HL-60 (cell line): Measurements from ENCODE around the gene EHBP1.

ENCODE experiments used
- TF ChIP-seq, protein P1 (sequence below): IDR thresholded peaks from 2 replicates; pipeline ENCODE4 v1.6.1; 2012; ENCODE audit warnings: low read depth; ENCODE audit not compliant: insufficient replicate concordance
- TF ChIP-seq, protein P2 (sequence below): IDR thresholded peaks from one replicate; pipeline ENCODE4 v1.5.1; 2011; ENCODE audit warnings: low read length, control low read depth, inconsistent platforms; ENCODE audit not compliant: insufficient read depth

DNA sequence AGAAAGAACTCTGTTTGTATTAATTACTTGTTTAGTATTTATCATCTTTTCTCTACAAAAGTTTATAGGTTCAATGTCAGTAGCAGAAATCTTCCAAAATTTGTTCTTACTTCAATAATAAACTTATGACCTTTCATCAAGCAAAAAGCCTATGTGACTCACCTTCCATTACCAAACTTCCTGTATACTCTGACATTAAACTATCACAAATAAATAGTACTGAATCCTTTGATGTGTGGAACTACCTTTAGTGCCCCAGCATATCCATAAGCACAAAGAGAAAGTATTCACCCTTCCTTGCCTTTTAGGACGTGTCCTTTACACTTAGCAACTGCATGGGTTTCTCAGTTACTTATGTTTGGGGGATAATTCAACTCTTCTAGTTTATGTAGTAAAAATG, 166.0 kb downstream of the EHBP1 start:
- TF ChIP-seq, protein P1, sequence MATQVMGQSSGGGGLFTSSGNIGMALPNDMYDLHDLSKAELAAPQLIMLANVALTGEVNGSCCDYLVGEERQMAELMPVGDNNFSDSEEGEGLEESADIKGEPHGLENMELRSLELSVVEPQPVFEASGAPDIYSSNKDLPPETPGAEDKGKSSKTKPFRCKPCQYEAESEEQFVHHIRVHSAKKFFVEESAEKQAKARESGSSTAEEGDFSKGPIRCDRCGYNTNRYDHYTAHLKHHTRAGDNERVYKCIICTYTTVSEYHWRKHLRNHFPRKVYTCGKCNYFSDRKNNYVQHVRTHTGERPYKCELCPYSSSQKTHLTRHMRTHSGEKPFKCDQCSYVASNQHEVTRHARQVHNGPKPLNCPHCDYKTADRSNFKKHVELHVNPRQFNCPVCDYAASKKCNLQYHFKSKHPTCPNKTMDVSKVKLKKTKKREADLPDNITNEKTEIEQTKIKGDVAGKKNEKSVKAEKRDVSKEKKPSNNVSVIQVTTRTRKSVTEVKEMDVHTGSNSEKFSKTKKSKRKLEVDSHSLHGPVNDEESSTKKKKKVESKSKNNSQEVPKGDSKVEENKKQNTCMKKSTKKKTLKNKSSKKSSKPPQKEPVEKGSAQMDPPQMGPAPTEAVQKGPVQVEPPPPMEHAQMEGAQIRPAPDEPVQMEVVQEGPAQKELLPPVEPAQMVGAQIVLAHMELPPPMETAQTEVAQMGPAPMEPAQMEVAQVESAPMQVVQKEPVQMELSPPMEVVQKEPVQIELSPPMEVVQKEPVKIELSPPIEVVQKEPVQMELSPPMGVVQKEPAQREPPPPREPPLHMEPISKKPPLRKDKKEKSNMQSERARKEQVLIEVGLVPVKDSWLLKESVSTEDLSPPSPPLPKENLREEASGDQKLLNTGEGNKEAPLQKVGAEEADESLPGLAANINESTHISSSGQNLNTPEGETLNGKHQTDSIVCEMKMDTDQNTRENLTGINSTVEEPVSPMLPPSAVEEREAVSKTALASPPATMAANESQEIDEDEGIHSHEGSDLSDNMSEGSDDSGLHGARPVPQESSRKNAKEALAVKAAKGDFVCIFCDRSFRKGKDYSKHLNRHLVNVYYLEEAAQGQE: no peak
- TF ChIP-seq, protein P2, sequence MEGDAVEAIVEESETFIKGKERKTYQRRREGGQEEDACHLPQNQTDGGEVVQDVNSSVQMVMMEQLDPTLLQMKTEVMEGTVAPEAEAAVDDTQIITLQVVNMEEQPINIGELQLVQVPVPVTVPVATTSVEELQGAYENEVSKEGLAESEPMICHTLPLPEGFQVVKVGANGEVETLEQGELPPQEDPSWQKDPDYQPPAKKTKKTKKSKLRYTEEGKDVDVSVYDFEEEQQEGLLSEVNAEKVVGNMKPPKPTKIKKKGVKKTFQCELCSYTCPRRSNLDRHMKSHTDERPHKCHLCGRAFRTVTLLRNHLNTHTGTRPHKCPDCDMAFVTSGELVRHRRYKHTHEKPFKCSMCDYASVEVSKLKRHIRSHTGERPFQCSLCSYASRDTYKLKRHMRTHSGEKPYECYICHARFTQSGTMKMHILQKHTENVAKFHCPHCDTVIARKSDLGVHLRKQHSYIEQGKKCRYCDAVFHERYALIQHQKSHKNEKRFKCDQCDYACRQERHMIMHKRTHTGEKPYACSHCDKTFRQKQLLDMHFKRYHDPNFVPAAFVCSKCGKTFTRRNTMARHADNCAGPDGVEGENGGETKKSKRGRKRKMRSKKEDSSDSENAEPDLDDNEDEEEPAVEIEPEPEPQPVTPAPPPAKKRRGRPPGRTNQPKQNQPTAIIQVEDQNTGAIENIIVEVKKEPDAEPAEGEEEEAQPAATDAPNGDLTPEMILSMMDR: no peak
